Measurements from ENCODE around the gene SMCO4. TPM values are rescaled to one million over a fixed set of nuclear protein-coding genes. Genes with fewer than 3 reads are reported as not detected.
"Not testable (repeated sequence)": the region's sequence is repeated elsewhere in the genome, so short reads cannot be mapped to it uniquely, and the experiment has no call there.

The SMCO4 gene
- polyA plus RNA-seq, 1 donor = 47.9 TPM

- no CpG with 5 or more reads among the region's 8 CpGs for WGBS (ENCODE audit: insufficient coverage, low lambda C conversion rate)
- Histone ChIP-seq H3K27ac (ENCODE audit: low read length) (no peak overlapping the region), H3K9me3 (ENCODE audit: control insufficient read depth, low read depth, low read length) (no peaks in the 10 kb centered on the region), H3K4me1 (ENCODE audit: control insufficient read depth, insufficient read depth, low read length) (no peaks in the 10 kb centered on the region), H3K27me3 (ENCODE audit: control insufficient read depth, insufficient read depth, low read length) (no peaks in the 10 kb centered on the region), H3K36me3 (ENCODE audit: control insufficient read depth, insufficient read depth, low read length) (no peaks in the 10 kb centered on the region), H3K4me3 (ENCODE audit: low read length) (no peak overlapping the region)
- peak; percentile 22 to 37 for DNase-seq
Observed at GRCh38 chr11:93444617-93445073, 98.5 kb downstream of the SMCO4 start.

GRCh38 chr11:93443232-93443631, 100.0 kb downstream of the SMCO4 start:
- WGBS (ENCODE audit: insufficient coverage, low lambda C conversion rate) = no CpG with 5 or more reads among the region's 2 CpGs
- DNase-seq = not testable (repeated sequence)

DNA sequence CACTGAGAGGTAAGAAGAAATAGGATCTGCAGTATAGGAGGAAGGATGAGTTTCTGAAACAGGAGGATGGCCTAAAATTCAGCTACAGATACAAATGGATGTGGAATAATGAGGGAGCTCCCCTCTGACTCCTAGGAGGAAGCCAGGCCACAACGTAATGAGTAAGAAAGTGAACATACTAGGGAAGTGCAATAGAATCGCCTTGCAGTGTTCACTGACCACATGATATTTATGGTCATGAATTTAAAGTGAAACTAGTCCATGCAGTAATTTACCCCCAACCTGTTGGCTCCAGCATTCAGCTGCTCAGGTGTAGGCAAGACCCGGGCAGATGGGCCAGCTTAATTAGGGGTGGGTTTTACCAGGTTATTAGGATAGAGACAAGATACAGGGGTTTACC, 110.9 kb downstream of the SMCO4 start:
- DNase-seq = no peak
- Histone ChIP-seq H3K4me1 (ENCODE audit: control insufficient read depth, insufficient read depth, low read length) (no peaks in the 10 kb centered on the region), H3K9me3 (ENCODE audit: control insufficient read depth, low read depth, low read length) (no peaks in the 10 kb centered on the region), H3K27me3 (ENCODE audit: control insufficient read depth, insufficient read depth, low read length) (peaks cover 2% of the 10 kb centered on the region), H3K36me3 (ENCODE audit: control insufficient read depth, insufficient read depth, low read length) (no peaks in the 10 kb centered on the region), H3K4me3 (ENCODE audit: low read length) (no peak overlapping the region), H3K27ac (ENCODE audit: low read length) (no peak overlapping the region)
- WGBS (ENCODE audit: insufficient coverage, low lambda C conversion rate) = 100% methylated on average over 1 of the region's 3 CpGs

More at GRCh38 chr11:93443232-93443631, 100.0 kb downstream of the SMCO4 start:
- H3K4me1 ChIP-seq (ENCODE audit: control insufficient read depth, insufficient read depth, low read length); H3K27me3 ChIP-seq (ENCODE audit: control insufficient read depth, insufficient read depth, low read length); H3K9me3 ChIP-seq (ENCODE audit: control insufficient read depth, low read depth, low read length); H3K27ac ChIP-seq (ENCODE audit: low read length); H3K4me3 ChIP-seq (ENCODE audit: low read length); H3K36me3 ChIP-seq (ENCODE audit: control insufficient read depth, insufficient read depth, low read length): not testable (repeated sequence)

Other genes starting within 250 kb of the SMCO4 start
- gene DEUP1, start 212.6 kb downstream of the SMCO4 start, polyA plus RNA-seq = 0.43 TPM
- 15.3 TPM for gene CEP295, start 118.3 kb upstream of the SMCO4 start, polyA plus RNA-seq
- 176 TPM for gene TAF1D, start 198.1 kb upstream of the SMCO4 start, polyA plus RNA-seq
- gene C11orf54, start 198.3 kb upstream of the SMCO4 start, polyA plus RNA-seq = 86.6 TPM
- 33.7 TPM for gene MED17, start 240.9 kb upstream of the SMCO4 start, polyA plus RNA-seq

All from large intestine (tissue), 3 donors.